Colon (tissue), 2 donors: ENCODE measurements around the gene MAD1L1.

Experiments used
- FAIRE-seq: peaks from 2 replicates; lab custom pipeline; 2012; peaks lifted over from hg19 to GRCh38; lab: Jason Lieb, UNC
- donor health status: control.
- donor health status: control.

Gene MAD1L1

DNA sequence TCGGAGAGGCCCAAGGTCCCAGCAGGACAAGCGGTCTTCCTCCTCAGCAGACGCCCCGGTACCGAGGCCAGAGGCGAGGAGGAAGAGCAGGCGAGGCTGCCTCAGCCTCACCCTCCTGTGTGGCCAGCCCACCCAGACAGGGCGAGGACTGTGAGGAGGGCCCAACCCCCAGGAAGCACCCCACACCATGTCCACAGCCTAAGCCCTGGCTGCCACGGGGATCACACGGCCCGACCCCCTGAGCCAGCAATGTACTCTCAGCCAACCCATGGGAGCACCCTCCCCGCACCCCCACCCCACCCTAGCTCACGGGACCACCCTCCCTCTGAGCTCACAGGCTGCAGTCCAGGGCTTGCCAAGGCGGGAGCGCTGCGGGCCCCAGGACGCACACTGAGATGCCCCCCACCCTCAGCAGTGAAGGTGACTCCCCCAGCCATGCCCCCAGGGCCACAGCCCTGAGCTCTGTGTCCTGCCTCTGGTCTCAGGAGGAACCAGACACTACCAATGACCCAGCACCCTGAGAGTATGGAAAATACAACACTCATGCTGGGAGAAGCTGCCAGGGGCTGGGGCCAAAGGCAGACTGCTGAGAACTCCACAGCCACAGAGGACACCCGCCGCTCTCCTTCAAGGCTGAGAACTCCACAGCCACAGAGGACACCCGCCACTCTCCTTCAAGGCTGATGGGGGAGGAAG is 93.6 kb downstream of the MAD1L1 start:
- FAIRE-seq = no peak

GRCh38 chr7:2138146-2138765 is 94.5 kb downstream of the MAD1L1 start:
- FAIRE-seq = no peak

- FAIRE-seq = no peak
Observed at GRCh38 chr7:2134740-2135139, 98.0 kb downstream of the MAD1L1 start.

DNA sequence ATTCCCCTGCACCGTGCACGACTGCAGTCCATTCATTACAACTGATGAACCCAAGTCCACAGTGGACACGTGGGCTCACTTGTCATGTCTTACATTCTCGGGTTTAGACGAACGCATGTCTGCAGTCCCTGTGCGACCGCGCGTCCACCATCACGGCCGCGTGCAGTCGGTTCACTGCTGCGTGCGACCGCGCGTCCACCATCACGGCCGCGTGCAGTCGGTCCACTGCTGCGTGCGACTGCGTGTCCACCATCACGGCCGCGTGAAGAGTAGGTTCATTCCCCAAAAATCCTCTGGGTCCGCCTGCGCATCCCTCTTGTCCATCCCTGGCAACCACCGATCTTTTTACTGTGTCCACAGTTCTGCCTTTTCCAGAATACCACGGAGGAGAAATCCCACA is 100.5 kb downstream of the MAD1L1 start:
- no peak for FAIRE-seq

DNA sequence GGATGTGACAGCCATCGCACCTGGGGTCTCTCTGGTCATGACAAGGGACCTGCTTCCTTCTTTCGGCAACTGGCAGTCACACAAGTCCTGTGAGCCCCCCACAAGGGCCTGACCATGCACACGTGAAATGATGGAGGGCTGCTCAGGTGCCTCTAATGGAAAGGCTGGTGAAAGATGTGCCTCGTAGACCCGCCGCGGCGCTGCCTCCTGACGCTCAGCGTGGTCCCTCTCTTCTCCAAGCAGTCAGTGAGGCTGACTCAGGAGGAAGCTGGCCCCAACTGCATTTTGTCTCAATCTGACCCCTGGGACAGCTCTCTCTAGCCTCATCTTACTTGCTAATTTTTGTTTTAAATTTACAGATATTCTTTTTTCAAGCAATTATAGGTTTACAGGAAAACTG is 100.9 kb downstream of the MAD1L1 start:
- no peak for FAIRE-seq

DNA sequence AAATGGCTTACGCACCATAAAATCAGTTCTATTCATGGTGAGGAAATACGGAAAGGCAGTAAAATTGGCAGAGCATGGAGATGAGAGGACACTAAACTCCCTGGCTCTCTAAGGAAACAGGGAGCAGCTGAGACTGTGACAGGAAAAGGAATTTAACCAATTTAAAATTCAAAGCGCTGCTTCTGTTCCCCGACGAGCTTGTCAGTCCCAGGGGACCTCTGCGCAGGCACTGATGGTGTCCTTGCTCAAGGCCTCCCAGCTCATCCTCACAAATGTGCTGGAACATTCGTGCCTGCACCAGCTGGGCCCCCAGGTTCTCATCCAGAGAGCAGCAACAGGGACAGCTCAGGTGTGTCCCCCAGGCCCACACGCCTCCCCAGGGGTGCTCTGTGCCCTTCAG is 101.4 kb downstream of the MAD1L1 start:
- FAIRE-seq = no peak

GRCh38 chr7:2130096-2130375 is 102.7 kb downstream of the MAD1L1 start:
- no peak for FAIRE-seq

DNA sequence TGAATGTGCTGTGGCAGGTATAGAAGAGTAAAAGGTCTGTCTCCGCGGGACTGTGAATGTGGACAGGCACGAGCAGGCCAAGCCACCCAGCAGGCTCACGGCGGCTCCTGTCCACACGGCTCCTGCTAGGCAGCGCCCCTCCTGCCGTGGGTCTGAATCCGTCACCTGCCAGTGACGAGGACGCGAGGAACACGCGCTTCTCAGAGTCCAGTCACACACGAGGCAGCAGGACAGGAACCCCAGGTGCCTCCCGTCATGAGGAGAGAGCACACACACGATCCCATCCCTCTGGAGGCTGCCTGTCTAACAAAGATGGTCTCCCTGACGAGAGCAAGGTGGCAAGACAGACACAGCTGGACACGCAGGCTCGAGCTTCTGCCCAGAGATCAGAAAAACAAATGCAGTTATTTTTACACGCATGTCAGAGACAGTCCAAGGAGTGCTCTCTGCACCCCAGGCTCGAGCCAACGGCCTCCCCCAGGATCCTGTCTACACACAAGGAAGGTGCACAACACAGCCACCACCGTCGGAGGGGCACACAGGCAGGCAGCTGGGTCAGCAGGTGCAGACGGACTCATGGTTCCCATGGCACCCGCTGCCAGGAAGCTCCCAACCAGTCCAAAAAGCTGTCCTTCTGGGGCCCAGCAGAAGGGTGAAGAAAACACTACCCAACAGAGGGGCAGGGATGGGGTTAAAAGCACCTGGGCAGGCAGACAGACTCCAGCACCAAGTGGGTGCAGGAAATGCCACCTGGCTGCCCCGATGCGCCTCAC is 103.2 kb downstream of the MAD1L1 start:
- FAIRE-seq = no peak

DNA sequence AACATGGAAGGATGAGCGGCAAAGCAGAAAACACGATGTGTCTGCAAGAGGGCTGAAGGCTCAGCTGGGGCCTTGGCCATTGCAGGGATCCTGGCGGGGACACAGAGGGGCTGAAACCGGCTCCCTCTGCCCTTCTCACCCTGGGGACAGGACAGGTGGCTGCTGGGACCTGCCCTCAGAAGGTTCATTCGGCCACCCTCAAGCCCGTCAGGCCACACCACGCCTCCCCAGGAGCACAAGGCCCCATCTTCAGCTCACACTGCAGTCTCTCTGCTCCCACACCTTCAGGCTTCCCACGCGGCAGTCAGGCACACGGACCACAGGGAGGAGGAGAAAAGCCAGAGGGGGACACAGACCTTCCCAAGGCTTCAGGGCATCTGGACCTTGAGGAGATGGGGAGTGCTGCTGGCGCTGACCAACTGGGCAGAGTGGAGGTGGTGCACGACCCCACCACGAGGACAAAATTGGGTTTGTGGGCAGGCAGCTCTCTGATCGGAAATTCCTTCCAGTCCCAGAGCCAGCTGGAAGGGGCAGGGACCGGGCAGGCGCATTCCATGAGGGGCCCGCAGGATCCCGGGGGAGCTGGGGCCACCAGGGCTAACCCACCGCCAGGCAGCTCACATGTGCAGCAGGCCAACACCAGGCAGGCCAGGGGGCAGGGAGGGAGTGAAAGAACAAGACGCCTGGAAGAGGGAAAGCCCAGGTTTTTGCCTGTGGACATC is 104.0 kb downstream of the MAD1L1 start:
- FAIRE-seq = no peak

DNA sequence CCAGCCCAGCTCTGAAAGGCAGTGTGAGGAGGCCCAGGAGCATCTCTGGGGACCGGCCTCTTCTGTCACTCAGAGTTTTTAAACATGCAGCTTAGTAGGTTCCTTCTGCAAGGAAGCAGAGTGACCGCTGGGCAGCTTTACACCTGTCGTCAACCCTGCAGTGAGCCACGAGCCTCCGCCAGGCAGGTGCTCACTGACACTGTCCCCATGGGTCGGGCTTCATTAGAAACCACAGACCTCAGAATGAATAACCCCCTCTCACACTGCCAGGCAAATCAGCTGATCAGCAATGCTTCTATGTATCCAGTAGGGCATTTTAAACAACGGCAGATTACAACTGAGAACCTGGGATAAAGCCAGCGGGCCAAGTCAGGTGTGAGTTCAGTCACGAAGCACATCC is 106.1 kb downstream of the MAD1L1 start:
- no peak for FAIRE-seq

DNA sequence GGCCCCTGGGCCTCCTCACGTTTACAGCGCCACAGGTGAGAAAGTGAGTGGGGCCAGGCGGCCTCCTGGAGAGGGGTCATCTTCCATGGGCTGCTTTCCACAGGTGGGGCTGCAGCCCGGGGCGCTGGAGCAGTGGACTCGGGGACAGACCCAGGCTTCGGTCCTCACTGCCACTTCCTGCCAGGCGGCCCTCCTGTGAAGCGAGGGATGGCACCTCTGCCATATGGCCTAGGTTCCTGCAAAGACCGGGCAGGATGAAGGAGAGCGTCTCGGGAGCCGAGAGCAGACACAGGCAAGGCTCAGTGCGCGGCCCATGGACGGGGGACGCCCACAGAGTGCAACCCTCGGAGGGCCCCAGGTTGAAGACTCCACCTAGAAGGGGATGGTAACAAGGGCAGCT is 106.8 kb downstream of the MAD1L1 start:
- FAIRE-seq = no peak

DNA sequence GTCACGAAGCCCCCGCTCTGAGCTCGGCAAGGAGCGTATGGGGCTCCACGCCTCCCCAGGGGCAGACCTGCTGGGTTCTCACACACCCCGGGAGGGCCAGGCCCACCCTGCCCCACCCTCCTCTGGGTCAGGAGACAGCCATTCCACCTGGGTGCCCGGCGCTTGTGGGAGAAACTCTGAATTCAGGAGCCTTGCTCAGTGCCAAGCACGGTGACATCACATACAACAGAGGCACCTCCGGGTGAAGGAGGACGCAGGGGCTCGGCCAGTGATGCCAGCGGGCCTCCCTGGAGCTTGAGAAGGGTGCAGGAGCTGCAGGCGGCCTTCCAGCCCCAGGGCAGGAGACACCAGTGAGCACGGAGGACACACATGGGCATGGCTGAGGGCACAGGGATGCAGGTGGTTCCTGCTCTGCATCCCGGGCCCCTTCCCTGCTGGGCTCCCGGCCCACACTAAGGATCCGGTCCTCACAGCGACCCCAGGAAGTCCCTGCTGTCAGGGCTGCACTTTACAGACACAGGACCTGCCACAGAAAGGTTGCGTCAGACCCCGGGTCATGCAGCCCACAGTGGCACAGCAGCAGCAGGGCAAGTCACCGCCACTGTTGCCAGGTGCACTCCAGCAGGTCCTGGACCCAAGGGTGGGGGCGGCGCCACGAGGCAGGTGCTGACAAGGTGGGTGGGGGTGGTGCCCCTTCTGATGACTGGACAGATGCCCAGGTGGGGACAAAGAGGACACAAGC is 108.0 kb downstream of the MAD1L1 start:
- no peak for FAIRE-seq

DNA sequence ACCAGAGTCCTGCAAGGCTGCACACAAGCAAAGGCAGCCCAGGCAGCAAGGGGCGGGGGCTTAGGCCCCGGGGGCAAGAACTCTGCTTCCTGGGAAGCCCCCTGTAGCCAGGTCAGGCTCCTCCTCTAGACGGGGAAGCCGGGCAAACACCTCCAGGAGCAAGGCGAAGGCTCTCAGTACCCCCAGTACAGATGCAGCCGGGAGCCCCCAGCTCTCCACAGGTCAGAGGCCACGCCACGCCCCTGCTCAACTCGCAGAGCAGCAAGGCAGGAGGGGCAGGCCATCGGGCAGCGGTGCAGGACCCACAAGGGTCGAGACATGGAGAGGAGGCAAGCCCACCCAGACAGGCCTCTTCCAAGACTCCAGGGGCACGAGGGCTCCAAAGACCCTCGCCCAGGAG is 108.8 kb downstream of the MAD1L1 start:
- no peak for FAIRE-seq

DNA sequence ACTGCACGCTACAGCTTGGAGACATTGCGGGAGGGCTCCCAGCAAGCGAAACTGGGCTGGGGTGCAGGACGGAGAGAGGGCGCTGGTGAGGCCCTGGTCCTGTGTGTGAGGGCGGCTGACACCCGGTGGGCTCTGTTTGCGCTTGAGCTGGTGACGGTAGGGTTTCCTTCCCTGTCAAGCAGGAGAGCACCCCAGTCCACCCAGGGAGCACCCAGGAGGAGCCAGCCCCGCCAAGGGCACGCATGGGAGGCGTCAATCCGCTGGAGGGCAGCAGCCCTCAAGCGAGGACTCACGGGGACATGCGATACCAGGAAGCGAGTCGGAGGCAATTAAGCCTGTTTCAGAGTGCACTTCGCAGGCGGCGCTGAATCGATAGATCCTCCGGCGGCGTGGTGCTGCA is 109.4 kb downstream of the MAD1L1 start:
- no peak for FAIRE-seq

DNA sequence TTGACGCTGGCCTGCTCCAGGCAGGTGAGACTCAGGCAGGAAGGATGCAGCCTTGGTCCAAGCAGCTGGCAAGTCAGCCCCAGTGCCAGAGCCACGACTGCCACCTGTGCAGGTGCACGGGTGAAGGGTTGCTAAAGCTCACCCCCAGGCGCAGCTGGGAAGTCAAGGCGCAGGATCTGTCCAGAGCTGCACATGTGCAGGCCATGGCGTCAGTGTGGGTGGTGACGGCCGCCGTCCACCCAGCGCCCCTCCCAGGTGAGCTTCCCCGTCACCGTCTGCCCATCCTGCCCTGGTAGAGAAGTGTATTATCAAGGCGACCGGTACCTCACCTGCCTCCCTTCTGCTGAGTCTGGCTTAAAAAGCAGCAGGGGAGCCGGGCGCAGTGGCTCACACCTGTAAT is 110.1 kb downstream of the MAD1L1 start:
- FAIRE-seq = no peak

DNA sequence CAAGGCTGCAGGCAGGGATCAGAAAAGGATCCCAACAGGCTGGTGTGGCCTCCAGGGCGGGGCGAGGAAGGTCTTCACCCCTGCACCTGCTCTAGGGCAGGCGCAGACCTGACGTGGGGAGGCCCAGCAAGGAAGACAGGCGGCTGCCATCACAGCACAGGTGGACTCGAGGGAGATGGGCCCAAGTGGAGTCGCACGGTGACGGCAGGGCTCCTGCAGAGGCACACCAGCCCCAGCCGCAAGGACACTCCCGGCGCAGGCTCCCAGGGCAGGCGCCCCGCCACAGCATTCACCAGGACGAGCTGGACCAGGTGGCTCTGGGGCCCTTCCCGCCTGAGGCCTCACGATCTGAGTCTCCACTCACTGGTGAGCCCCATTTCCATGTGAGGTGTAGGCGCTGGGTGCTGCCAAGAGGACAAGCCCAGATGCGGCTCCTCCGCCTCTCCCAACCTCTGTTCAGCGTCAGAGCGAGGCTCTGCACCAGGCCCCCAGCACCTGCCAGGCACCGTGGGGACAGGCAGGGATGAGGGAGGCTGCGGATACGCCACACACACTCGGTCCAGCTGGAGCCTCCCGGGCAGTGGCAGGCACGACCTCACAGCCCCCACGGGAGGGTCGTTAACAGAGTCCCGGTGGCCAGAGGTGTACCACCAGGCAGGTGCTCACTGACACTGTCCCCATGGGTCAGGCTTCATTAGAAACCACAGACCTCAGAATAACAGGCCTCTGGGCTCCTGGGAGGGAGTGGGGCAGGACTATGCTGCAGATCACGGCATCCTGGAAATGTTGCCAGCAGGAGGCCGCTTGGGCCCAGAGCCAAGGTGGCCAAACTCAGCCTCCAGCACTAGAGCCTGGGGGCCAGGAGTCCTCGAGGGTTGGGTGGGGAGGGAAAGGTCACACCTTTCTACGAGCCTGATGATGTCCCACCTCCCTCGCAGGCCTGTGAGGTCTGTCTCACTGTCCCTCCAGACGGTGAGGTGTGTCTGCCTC is 111.6 kb downstream of the MAD1L1 start:
- no peak for FAIRE-seq

- FAIRE-seq = no peak
Observed at GRCh38 chr7:2120251-2120660, 112.5 kb downstream of the MAD1L1 start.

GRCh38 chr7:2118630-2119190 is 114.0 kb downstream of the MAD1L1 start:
- no peak for FAIRE-seq

DNA sequence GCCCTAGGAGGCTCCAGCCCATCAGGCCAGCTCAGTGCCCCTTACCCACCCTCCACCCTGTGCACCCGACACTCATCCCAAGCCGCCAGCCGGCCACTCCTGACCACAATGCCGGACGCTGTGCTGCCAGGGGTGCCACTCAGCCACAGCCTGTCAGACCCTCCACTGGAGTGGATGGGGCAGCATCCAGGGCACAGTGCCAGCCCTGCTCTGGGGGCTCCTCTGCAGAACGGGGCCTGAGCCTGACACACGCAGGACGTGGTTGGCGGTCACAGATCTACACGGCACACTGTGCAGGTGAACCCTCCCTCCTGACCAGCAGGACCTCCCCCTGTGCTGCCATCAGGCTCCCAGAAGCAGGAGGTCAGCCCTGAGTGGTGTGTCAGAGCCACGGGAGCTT is 114.7 kb downstream of the MAD1L1 start:
- FAIRE-seq = no peak

DNA sequence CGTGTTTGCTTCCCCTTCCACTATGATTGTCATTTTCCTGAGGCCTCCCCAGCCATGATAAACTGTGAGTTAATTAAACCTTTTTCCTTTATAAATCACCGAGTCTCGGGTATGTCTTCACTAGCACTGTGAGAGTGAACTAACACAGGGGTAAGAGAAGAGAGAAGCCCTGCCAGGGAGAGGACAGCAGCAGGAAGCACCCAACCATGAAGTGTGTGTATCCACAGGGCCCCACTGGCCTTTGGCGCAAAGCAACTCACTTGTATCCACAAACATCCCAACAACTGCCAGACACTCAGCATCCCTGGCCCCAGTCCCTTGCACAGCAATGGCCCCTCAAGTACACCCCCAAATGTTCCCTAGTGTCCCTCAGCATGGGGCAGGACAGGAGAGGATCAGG is 115.1 kb downstream of the MAD1L1 start:
- FAIRE-seq = no peak
